Stimulated activated CD4-positive, alpha-beta T cell treated with anti-CD3 and anti-CD28 coated beads, Interleukin-15, amount 100 ng/mL, for 1 hour (primary cell): ENCODE results near the gene KATNAL2.
A peak's percentile ranks its signal among the peaks of the same experiment; 100 is the strongest.

Source experiments
- DNase-seq, 2 donors: peaks; one replicate each; pipeline ENCODE4 v3.0.0-alpha.2; 2020; ENCODE audit warnings: low read depth in 1 of 2, low spot score in 1 of 2

Gene KATNAL2, protein sequence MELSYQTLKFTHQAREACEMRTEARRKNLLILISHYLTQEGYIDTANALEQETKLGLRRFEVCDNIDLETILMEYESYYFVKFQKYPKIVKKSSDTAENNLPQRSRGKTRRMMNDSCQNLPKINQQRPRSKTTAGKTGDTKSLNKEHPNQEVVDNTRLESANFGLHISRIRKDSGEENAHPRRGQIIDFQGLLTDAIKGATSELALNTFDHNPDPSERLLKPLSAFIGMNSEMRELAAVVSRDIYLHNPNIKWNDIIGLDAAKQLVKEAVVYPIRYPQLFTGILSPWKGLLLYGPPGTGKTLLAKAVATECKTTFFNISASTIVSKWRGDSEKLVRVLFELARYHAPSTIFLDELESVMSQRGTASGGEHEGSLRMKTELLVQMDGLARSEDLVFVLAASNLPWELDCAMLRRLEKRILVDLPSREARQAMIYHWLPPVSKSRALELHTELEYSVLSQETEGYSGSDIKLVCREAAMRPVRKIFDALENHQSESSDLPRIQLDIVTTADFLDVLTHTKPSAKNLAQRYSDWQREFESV

DNA sequence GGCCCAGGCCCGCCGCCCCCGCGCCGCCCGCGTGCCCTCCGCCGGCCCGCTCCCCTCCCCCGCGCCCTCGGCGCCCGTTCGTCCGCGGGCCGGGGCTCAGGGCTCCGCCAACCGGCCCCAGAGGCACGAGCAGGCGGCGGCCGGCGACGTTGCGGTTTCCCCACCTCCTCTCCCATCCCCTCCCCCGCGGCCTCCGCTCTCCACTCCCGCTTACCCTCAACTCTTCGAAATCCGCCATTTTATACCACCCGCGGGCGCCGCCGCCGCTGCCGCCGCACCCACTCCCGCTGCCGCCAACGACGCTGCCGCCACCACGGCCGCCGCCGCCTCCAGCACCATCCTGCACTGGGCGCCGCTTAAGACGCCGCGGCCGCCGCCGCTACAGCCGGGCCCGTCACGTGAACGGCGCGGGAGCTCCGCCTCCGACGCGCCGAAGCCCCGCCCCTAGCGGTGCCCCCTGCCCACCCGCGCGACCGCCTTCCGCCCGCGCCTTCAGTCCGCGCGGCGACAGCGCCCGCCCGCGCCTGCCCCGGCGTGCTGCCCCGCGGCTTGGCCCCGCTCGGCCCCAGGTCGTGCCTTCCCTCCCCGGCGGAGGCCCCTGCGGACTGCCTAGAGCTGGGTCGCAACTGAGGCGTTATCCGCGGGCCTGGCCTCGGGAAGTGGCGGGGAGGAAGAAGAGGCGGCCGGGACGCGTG, at the start of gene KATNAL2, which contains the start of gene PIAS2:
TSS of gene KATNAL2 (plus strand) at position 495 of the 695 bp plus-strand sequence. CDS start 29,271 bp downstream, outside the sequence.
TSS of gene PIAS2 (minus strand) at position 400 of the 695 bp plus-strand sequence. CDS start at position 238, 162 bp downstream.
- DNase-seq = peak; percentile 60 to 70

DNA sequence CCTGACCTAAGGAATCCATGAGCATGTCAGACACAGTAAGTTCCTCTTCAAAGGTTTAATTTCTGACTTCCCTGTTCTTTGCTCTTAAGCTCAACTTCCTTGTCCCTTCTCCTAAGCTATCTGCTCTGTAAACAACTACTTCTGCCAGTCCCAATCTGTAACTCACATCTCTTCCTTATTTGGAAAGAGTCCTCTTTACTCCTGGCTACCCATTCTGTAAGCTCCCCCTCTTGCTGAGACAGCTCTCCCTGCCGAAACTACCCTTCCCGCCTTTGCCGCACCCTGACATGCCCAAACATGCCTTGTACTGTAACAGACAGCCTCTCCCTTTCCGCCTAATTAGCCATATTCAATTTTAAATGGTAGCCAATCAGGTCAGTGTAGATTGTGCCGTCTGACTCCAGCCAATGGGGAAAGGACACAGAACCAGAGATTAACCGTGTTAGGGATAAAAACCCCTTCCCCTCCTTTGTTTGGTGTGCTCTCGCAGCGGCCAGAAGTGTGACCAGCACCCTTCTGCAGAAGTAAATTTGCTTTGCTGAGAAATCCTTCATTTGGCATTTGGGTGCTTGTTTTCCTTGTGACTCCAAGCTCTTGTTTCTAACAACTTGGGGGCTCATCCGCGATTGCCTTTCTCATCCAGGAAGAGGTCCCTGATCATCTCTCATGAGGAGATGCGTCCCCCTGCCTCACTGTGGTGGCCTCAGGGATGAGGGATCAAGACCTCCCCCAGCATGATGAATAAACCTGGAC, 49.1 kb upstream of the KATNAL2 start:
- no peak for DNase-seq

DNA sequence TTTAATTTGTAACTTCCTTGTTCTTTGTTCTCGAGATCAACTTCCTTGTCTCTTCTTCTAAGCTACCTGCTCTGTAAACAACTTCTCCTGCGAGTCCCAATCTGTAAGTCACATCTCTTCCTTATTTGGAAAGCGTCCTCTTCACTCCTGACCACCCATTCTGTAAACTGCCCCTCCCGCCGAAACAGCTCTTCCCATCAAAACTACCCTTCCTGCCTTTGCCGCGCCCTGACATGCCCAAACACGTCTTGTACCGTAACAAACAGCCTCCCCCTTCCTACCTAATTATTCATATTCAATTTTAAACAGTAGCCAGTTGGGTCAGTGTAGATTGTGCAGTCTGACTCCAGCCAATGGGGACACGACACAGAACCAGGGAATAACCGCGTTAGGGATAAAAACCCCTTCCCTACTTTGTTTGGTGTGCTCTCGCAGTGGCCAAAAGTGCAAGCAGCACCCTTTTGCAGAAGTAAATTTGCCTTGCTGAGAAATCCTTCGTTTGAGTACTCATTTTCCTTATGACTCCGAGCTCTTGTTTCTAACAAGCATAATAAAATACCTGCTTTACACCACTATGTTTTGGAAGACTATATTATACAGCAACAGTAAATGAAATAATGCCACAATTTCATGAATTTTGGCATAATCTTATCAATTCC, 39.9 kb upstream of the KATNAL2 start:
- no peak for DNase-seq

DNA sequence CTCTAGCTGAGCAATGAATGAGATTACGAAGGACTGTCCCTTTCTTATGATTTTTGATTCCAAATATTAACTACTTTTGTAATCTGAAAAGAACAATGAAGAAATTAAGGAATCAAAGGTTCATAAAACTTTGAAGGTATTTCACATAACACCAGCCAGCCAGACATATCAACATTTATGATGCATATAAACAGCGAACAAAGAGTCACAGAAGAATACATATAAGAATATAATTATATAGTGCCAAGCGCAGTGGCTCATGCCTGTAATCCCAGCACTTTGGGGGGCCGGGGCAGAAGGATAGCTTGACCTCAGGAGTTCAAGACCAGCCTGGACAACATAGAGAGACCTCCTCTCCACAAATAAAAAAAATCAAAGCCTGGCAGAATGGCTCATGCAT, 34.2 kb upstream of the KATNAL2 start:
- no peak for DNase-seq

DNA sequence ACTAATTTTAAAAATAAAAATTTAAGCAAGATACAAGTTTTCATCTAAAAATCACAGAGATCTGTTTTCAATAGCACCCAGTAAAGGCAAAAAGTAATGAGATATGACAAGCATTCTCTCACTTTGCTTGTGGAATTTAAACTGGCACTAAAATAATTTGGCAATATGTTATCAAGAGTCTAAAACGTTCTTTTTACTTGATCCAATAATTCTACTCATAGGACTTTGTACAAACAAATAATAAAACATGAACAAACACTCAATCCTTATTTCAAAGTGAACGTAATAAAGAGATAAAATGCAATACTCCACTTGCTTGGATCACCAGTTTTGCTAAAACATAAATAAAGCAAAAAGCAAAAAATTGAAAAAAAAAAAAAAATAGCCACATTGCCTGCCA, 30.5 kb upstream of the KATNAL2 start:
- no peak for DNase-seq

DNA sequence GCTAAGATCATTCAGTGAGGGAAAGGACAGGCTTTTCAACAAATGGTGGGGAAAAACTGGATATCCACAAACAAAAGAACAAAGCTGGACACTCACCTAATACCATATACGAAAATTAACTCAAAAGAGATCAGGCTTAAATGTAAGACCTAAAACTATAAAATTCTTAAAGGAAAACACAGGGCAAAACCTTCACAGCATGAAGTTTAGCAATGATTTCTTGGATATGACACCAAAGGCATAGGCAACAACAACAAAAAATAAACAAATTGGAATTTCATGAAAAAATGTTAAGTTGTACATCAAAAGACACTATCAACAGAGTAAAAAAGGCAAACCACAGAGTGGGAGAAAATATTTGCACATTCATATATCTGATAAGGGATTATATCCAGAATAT, 28.4 kb upstream of the KATNAL2 start:
- no peak for DNase-seq

DNA sequence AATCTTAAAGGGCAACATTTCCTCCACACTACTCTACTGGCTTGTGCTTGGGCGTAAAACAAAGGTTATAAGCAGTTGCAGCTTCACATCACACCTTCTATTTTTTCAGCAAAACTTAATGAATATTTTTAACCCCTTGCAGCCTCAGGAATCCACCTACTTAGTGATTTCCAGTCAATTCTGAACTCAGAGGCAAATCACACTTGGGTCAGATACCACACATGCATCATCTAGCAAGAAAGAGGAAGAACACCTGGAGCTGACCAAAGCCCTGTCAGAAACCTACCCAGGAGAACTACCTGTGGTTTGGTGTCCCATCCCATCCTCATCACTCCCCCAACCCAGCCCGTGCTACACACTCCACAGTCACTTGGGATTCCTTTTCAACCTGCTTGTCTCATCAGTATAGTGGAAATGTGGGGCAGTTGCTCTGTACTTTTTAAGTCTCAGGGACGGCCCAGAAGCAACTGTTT, 25.6 kb upstream of the KATNAL2 start:
- DNase-seq = no peak

DNA sequence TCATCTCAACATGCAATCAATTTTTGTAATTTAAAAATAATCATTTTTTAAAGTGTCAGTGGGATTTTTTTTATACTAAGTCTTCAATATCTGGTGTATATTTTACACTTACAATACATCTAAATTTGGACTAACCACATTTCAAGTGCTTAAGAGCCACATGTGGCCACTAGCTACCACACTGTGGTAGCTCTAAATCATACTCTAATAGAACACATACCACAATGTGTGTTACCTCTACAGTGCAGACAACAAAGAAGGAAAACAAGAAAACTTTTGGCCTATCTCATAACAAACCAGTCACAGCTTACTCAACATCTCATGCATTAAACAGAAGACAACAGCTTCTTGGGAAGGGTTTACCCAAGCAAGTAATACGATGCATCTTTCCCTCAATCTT, 24.6 kb upstream of the KATNAL2 start:
- no peak for DNase-seq

DNA sequence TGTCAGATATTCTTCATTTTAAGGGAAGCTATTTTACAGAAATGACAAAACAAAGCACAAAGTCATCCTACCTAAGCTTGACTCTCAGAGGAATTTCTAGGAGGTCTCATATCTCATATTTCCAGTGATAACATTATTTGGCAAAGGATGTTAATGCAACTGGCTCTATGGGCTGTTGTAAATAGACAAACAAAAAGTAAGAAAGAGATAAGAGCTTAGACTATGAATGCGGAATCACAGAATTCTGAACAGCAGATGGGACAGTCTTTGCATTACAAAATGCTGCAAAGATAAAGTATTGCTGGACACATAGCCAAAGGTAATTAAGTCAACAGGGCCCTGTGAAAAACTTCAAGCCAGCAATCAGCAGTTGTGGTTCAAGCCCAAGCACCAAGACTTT, 24.0 kb upstream of the KATNAL2 start:
- no peak for DNase-seq

DNA sequence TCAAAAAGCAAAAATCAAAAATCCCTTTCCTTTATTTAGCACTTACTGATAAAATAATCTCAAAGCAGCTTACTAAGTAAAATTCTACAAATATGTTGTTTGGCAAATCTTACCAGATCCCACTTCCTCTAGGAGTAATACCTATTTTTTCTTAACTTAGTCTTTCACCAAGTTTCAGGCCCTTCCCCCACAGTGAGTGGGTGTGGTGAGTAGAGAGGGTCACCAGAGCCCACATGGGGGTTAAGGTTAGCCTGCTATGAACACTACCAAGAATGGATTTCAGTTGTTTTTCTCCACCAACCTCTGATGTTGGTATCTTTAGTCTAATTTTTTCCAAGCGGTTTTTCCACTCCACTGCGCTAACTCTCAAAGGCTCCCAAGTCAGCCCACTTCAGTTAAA, 23.3 kb upstream of the KATNAL2 start:
- no peak for DNase-seq

DNA sequence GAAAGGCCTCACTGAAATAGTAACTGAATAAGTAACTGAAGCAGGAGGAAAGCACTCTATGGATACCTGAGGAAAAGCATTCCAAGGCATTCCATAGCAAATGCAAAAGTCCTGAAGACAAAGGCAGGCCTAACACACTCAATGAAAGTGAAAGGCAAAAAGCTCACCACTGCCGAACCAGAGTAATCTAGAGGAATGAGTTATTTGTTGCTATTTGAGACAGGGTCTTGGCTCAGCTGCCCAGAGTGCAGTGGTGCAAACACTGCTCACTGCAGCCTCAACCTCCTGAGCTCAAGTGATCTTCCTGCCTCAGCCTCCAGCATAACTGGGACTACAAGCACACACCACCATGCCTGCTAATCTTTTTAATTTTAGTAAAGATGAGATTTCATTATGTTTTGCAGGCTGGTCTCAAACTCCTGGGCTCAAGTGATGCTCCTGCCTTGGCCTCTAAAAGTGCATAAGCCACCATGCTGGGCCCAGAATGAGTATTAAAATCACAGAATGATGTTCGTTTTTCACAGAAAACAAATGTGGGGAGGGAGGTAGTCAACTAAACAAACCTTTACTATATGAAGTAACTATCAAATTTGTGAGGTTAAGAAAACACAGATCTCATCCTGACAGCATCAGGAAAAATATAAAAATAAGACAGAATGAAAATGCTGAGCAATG, 18.0 kb upstream of the KATNAL2 start:
- DNase-seq = no peak

DNA sequence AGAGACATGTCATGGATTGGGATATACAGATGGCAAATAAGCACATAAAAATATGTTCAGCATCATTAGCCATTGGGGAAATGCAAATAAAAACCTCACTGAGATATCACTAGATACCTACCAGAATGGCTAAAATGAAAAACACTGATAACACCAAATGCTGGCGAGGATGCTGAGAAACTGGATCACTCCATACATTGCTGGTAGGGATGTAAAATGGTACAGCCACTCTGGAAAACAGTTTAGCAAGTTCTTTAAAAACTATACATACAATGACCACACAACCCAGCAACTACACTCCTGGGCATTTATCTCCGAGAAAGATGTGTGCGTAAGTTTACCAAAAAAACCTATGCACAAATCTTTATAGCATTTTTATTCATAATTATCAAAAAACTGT, 14.0 kb upstream of the KATNAL2 start:
- DNase-seq = no peak

DNA sequence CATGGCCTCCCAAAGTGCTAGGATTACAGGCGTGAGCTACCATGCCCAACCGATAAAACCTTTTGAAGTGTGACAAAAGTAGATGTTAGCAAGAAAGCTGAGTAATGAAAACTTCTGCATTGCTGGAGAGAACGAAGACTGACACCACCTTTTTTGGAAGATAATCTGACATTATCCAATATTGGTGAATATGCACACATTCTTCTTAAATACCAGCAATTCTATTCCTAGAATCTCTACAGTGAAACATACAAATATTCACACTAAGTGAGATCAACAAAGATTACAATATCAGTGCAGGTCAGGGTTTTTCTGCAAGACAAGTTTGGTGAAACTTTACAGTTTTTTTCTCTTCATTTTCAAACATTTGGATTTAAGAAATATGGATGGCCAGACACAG, 7.9 kb upstream of the KATNAL2 start:
- DNase-seq = no peak

DNA sequence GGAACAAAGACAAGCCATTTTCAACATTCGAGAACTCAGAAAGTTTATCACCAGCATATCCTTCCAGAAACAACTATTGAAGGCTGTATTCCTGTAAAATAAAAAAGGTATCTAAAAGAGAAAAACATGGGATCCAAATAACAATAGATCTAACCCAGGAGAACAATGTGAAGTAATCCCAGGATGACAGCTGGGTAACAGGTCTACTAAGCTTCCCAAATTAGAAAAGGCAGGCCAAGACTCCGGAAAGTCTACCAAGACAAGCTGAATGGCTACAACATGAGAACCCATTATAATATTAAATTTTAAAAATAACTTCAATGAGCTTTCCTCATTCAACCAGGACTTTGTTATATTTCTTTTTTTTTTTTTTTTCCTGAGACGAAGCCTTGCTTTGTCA, 6.5 kb upstream of the KATNAL2 start:
- no peak for DNase-seq

DNA sequence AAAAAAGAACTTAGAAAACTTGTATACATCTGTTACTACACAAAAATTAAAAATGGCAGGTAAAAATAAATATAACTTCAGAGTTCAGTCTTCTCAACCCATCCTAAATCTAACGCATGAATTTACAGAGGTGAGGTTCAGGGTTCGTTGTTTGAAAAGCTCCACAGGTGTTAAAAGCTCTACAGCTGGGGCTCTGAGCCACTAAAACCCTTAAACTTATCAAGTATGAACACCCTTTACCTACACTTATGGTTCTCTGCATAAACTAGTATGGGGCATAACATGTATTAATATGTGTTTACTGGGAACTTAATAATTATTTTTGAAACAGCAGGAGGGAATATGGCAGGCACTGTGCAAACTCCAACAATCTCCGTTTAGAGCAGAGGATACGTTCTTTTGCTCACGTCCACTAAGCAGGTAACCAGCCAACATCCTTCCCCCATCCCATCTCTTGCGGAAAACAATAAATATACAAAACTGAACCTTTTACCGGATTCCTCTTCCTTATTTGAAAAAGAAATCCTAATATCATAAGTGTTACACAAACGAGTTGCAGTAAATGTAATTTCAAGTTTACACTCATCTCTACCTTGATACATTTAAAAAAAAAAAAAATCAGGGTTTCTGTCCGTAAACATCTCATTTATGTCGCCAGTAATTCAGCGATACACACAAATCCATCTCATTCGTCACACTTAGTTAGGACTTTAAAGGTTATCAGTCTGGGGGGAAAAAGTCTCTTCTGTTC, 1.4 kb upstream of the KATNAL2 start:
- no peak for DNase-seq

DNA sequence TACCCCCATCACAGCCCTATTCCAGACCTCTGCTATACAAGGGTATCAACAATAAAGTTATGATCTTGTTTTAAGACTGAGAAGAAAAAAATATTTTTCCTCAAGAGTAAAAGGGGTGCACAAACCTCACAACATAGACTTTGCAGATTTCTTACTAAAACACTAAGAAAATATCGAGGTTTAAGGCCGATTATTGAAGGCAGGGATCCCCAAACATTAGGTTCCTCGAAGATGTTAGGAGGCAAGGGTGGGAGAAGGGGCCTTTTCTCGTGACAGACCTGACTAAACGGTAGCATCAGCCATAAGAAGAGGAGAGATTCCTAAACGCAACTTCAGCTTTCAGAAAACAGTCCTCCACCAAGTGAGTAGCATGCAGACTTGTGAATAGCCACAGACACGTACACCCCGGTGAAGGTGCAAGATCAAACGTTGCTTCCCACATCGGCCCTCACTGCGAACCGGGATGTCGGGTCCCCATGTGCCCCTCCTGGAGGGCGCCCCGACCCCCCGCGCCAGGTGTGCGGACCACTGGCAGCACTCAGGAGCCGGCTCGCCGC, 773 bp upstream of the KATNAL2 start:
- no peak for DNase-seq

DNA sequence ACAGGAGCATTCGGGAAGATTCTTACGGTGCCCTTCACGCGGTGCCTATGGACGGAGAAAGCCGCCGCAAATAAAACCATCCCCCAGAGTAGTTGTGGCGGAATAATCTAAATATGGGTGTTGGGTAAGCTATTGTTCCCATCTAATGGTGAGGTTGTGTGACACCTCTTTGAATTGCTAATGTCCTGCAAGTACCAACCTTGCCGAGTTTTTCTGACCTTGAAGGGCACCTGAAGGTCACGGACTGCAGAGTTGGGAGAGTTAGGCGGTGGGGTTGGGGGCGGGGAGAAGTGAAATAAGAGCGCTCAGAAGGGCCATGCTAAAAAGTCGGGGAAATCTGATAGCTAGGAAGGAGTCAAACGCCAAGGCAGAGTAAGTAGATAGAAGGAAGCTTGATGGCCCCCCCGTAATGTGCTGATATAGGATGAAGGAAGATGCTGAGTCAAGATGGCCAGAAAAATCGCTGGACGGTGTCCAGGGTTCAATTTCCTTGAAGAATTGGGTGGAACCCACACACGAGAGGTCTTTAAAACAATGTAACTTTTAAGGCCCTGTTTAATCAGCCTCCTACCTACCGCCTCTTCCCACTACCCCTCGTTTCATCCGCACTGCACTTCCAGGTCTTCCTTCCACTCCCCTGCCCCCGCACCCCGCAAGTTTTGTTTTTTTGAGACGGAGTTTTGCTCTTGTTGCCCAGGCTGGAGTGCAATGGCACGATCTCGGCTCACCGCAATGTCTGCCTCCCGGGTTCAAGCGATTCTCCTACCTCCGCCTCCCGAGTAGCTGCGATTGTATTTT, 600 bp downstream of the KATNAL2 start:
- DNase-seq = no peak

DNA sequence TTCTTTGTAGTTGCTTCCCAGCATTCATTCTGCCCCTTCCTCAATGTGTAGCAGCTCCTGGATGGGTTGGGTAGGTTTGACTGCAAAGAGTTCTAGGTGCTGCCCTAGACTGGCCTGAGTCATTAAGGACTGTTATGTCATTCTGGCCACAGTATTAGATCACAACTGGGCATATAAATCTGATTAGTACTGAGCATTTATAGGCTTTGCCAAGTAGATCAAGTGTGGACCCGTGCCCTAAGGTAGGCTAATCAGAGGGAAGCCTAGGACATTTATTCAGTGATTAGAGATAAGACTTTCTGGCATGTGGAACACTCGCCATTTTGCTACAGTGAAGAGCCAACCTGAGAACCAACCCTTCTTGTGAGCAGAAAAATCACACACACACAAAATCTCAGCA, 2.7 kb downstream of the KATNAL2 start:
- DNase-seq = no peak
